ENCODE results near the gene OR1K1.

The OR1K1 gene

DNA sequence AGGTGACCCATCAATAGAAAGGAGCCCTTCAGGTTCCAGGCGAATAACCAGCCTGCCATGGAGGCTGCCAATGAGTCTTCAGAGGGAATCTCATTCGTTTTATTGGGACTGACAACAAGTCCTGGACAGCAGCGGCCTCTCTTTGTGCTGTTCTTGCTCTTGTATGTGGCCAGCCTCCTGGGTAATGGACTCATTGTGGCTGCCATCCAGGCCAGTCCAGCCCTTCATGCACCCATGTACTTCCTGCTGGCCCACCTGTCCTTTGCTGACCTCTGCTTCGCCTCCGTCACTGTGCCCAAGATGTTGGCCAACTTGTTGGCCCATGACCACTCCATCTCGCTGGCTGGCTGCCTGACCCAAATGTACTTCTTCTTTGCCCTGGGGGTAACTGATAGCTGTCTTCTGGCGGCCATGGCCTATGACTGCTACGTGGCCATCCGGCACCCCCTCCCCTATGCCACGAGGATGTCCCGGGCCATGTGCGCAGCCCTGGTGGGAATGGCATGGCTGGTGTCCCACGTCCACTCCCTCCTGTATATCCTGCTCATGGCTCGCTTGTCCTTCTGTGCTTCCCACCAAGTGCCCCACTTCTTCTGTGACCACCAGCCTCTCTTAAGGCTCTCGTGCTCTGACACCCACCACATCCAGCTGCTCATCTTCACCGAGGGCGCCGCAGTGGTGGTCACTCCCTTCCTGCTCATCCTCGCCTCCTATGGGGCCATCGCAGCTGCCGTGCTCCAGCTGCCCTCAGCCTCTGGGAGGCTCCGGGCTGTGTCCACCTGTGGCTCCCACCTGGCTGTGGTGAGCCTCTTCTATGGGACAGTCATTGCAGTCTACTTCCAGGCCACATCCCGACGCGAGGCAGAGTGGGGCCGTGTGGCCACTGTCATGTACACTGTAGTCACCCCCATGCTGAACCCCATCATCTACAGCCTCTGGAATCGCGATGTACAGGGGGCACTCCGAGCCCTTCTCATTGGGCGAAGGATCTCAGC lies at the start of gene OR1K1:
Gene OR1K1, plus strand, starts transcription at position 58 of the 995 bp plus-strand sequence. Its CDS starts 0 bp downstream, at position 58.
- H3K9me3 ChIP-seq: no peaks in the 10 kb centered on the region
- no peaks in the 10 kb centered on the region for H4K20me1 ChIP-seq
- H3K4me1 ChIP-seq: no peaks in the 10 kb centered on the region
- no peak within 1 kb of the TSS for H3K27ac ChIP-seq
- TF ChIP-seq Cebpa-rat (IDR thresholded peaks at IDR 0.05): no peak
- no peaks in the 10 kb centered on the region for H3K27me3 ChIP-seq
- H3K4me2 ChIP-seq: no peak within 1 kb of the TSS
- H3K9ac ChIP-seq: no peak within 1 kb of the TSS
- H3K36me3 ChIP-seq: no peaks in the 10 kb centered on the region
- no peak within 1 kb of the TSS for H3K4me3 ChIP-seq

GRCh38 chr9:122754825-122755224 lies 45.1 kb upstream of the OR1K1 start:
- H3K4me1 ChIP-seq: no peaks in the 10 kb centered on the region
- no peaks in the 10 kb centered on the region for H3K36me3 ChIP-seq
- no peaks in the 10 kb centered on the region for H3K27me3 ChIP-seq
- H3K27ac ChIP-seq: no peak overlapping the region
- no peak overlapping the region for H3K4me3 ChIP-seq
- no peak for TF ChIP-seq Cebpa-rat (IDR thresholded peaks at IDR 0.05)
- no peaks in the 10 kb centered on the region for H4K20me1 ChIP-seq
- H3K9me3 ChIP-seq: peaks cover 7% of the 10 kb centered on the region; the same call in 1 of the 2 replicates
- H3K4me2 ChIP-seq: no peak overlapping the region
- H3K9ac ChIP-seq: no peak overlapping the region

- no peaks in the 10 kb centered on the region for H3K36me3 ChIP-seq
- H3K27me3 ChIP-seq: no peaks in the 10 kb centered on the region
- H3K4me3 ChIP-seq: no peak overlapping the region
- H3K4me1 ChIP-seq: no peaks in the 10 kb centered on the region
- H4K20me1 ChIP-seq: no peaks in the 10 kb centered on the region
- no peak for TF ChIP-seq Cebpa-rat (IDR thresholded peaks at IDR 0.05)
- H3K9ac ChIP-seq: no peak overlapping the region
- no peak overlapping the region for H3K4me2 ChIP-seq
- no peak overlapping the region for H3K27ac ChIP-seq
- peaks cover 26% of the 10 kb centered on the region for H3K9me3 ChIP-seq
Observed at GRCh38 chr9:122767817-122768216, 32.1 kb upstream of the OR1K1 start.

DNA sequence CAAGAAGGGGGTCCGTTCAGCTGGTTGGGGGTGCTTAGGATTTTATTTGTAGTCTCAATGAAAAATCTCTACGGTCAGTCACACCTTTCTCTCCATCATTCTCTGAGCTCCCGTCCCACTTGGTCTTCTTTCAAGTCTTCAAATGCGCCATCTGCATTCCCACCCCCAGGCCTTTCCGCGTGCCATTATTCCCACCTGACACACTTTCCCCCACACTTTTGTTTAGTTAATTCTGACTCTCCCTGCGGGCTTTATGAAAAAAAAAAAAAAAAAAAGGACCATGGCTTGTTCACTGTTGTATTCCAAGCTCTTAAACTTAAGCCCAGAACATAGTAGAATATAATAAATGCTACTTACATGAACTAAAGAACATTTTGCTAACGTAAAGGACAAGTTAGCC lies 22.9 kb upstream of the OR1K1 start:
- no peak overlapping the region for H3K4me2 ChIP-seq
- H3K4me1 ChIP-seq: no peaks in the 10 kb centered on the region
- H4K20me1 ChIP-seq: no peaks in the 10 kb centered on the region
- H3K9ac ChIP-seq: no peak overlapping the region
- H3K36me3 ChIP-seq: no peaks in the 10 kb centered on the region
- peaks cover 12% of the 10 kb centered on the region; the same call in 1 of the 2 replicates for H3K9me3 ChIP-seq
- no peak overlapping the region for H3K27ac ChIP-seq
- H3K4me3 ChIP-seq: no peak overlapping the region
- no peaks in the 10 kb centered on the region for H3K27me3 ChIP-seq
- TF ChIP-seq Cebpa-rat (IDR thresholded peaks at IDR 0.05): no peak

DNA sequence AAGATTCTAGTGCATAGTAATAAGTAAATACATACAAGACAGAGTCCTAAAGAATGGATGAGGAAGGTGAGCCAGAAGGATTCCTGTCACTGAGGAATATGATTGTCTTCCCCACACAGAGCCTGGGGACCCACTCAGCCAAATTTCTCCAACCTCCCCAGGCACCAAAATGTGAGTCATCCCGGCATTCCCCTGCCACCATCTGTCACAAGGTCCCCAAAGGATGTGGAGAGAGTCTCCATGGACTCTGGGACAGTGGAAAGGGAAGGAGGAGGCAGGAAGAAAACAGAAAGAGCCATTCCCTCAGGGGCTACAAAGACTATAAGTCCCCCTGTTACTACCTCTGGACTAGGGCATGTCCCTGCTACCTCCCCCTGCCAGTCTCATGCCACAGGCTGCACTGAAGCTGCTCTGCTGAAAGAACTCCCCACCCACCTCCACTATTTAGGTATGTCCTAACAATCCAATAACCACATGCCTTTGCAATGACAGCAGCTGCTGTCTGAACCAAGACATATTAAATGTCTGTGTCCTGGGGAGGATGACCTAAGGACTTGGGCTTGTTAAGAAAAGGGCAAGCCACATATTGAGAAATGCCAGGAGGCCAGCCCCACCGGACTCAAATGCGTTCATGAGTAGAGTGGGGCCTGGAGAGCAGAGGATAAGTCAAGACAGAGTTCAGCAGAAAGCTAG lies 21.8 kb upstream of the OR1K1 start:
- H4K20me1 ChIP-seq: no peaks in the 10 kb centered on the region
- peaks cover 7% of the 10 kb centered on the region; the same call in 1 of the 2 replicates for H3K9me3 ChIP-seq
- no peak overlapping the region for H3K9ac ChIP-seq
- no peaks in the 10 kb centered on the region for H3K27me3 ChIP-seq
- H3K27ac ChIP-seq: no peak overlapping the region
- H3K4me3 ChIP-seq: no peak overlapping the region
- TF ChIP-seq Cebpa-rat (IDR thresholded peaks at IDR 0.05): no peak
- no peaks in the 10 kb centered on the region for H3K36me3 ChIP-seq
- no peaks in the 10 kb centered on the region for H3K4me1 ChIP-seq
- H3K4me2 ChIP-seq: no peak overlapping the region

DNA sequence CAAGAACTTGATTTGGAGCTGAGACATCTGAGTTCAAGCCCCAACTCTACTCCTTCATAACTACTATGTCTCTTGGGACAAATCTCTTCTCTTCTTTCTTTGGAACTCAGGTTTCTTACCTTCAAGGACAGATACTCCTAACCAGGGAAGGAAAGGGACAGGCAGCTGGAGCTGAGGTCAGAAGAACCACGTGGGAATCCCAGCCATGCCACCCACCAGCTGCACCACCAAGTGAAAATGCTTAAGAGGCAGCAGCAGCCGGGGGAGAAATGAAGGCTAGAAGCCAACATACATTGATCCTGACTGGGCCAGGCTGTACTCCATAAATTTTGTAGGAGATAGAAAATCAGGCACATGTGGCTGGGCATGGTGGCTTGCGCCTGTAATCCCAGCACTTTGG lies 20.7 kb upstream of the OR1K1 start:
- TF ChIP-seq Cebpa-rat (IDR thresholded peaks at IDR 0.05): no peak
- Histone ChIP-seq H3K4me1 (no peaks in the 10 kb centered on the region), H3K9ac (no peak overlapping the region)

DNA sequence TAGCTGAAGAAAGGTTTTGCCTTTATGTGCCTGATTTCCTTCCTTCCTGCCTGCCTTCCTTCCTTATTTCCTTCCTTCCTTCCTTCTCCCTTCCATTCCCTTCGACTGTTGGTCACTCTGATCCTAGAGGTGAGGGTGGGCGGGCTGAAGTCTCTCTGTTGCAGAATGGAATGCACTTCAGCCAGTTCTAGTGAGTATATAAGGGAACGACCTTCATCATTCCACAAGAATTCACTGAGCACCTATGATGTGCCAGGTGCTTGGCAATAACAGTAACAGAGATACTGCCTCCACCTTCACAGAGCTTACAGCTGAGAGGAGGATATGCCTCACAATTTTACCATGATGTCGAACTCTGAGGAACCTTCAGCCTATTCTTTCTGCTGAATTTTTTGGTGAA lies 19.9 kb upstream of the OR1K1 start:
- Histone ChIP-seq H3K4me3 (no peak overlapping the region), H3K4me2 (no peak overlapping the region), H3K27ac (no peak overlapping the region), H3K9ac (no peak overlapping the region), H3K9me3 (no peaks in the 10 kb centered on the region), H3K27me3 (no peaks in the 10 kb centered on the region), H3K4me1 (no peaks in the 10 kb centered on the region), H3K36me3 (no peaks in the 10 kb centered on the region), H4K20me1 (no peaks in the 10 kb centered on the region)
- no peak for TF ChIP-seq Cebpa-rat (IDR thresholded peaks at IDR 0.05)

More for the DNA sequence above, 20.7 kb upstream of the OR1K1 start:
- H3K4me3 ChIP-seq: no peak overlapping the region
- H3K4me2 ChIP-seq: no peak overlapping the region
- H3K9me3 ChIP-seq: no peaks in the 10 kb centered on the region
- no peaks in the 10 kb centered on the region for H4K20me1 ChIP-seq
- no peak overlapping the region for H3K27ac ChIP-seq
- no peaks in the 10 kb centered on the region for H3K36me3 ChIP-seq
- no peaks in the 10 kb centered on the region for H3K27me3 ChIP-seq

- H3K4me3 ChIP-seq: no peak overlapping the region
- no peaks in the 10 kb centered on the region for H3K27me3 ChIP-seq
- no peaks in the 10 kb centered on the region for H3K4me1 ChIP-seq
- no peaks in the 10 kb centered on the region for H3K36me3 ChIP-seq
- H3K9ac ChIP-seq: no peak overlapping the region
- H3K4me2 ChIP-seq: no peak overlapping the region
- TF ChIP-seq Cebpa-rat (IDR thresholded peaks at IDR 0.05): no peak
- no peaks in the 10 kb centered on the region for H3K9me3 ChIP-seq
- no peaks in the 10 kb centered on the region for H4K20me1 ChIP-seq
- no peak overlapping the region for H3K27ac ChIP-seq
Observed at GRCh38 chr9:122781671-122782070, 18.3 kb upstream of the OR1K1 start.

GRCh38 chr9:122785269-122785668 lies 14.7 kb upstream of the OR1K1 start:
- Histone ChIP-seq H3K36me3 (no peaks in the 10 kb centered on the region), H3K9ac (no peak overlapping the region), H3K4me3 (no peak overlapping the region), H3K27me3 (no peaks in the 10 kb centered on the region), H3K27ac (no peak overlapping the region), H3K9me3 (no peaks in the 10 kb centered on the region), H4K20me1 (no peaks in the 10 kb centered on the region), H3K4me1 (no peaks in the 10 kb centered on the region), H3K4me2 (no peak overlapping the region)
- TF ChIP-seq Cebpa-rat (IDR thresholded peaks at IDR 0.05): no peak

GRCh38 chr9:122786338-122786737 lies 13.6 kb upstream of the OR1K1 start:
- H3K4me3 ChIP-seq: no peak overlapping the region
- no peak for TF ChIP-seq Cebpa-rat (IDR thresholded peaks at IDR 0.05)
- no peaks in the 10 kb centered on the region for H3K36me3 ChIP-seq
- H3K9ac ChIP-seq: no peak overlapping the region
- H3K27ac ChIP-seq: no peak overlapping the region
- H3K4me1 ChIP-seq: no peaks in the 10 kb centered on the region
- H3K9me3 ChIP-seq: no peaks in the 10 kb centered on the region
- no peaks in the 10 kb centered on the region for H3K27me3 ChIP-seq
- no peaks in the 10 kb centered on the region for H4K20me1 ChIP-seq
- H3K4me2 ChIP-seq: no peak overlapping the region

All from BLaER1 (cell line).